HAP-1 (cell line): ENCODE measurements around the gene ZNF534.
"Not testable (repeated sequence)": the region's sequence is repeated elsewhere in the genome, so short reads cannot be mapped to it uniquely, and the experiment has no call there.

Experiments
- DNase-seq, 2 experiments: peaks; one replicate each; pipeline ENCODE4 v3.0.0-alpha.2; 2016 to 2020; ENCODE audit warnings: low spot score in 2 of 2
- H3K27me3 ChIP-seq: fragments of 250-450 bp; sonication (Bioruptor Pico); 2 replicates; pipeline ENCODE4 v1.5.1; 2020; ENCODE audit warnings: low read depth, mild to moderate bottlenecking, moderate library complexity
- H3K36me3 ChIP-seq: fragments of 250-450 bp; sonication (Bioruptor Pico); replicated peaks from 2 replicates; pipeline ENCODE4 v1.5.1; 2020; ENCODE audit warnings: mild to moderate bottlenecking
- H3K4me1 ChIP-seq: fragments of 250-450 bp; sonication (Bioruptor Pico); 2 replicates; pipeline ENCODE4 v1.5.1; 2020; ENCODE audit warnings: mild to moderate bottlenecking
- H3K4me3 ChIP-seq: fragments of 250-450 bp; sonication (Bioruptor Pico); 2 replicates; pipeline ENCODE4 v1.5.1; 2020; ENCODE audit warnings: mild to moderate bottlenecking, moderate library complexity
- H3K9me3 ChIP-seq: fragments of 250-450 bp; sonication (Bioruptor Pico); 2 replicates; pipeline ENCODE4 v1.5.1; 2020; ENCODE audit warnings: mild to moderate bottlenecking, moderate library complexity
- in situ Hi-C: fragments of 300-500 bp; cut with MboI; formaldehyde crosslinking; loops from 3 replicates; pipeline ENCODE4 v1.14.3; 2020; ENCODE audit warnings: low sequenced_read_pairs, inconsistent platforms, mixed read lengths

The ZNF534 gene

GRCh38 chr19:52474351-52475127 is 45.6 kb downstream of the ZNF534 start:
- Histone ChIP-seq H3K27me3 (no peaks in the 10 kb centered on the region), H3K4me3 (no peak overlapping the region), H3K9me3 (peaks cover 6% of the 10 kb centered on the region), H3K4me1 (no peaks in the 10 kb centered on the region), H3K36me3 (no peaks in the 10 kb centered on the region)
- in situ Hi-C loops: no loop called here
- no peak for DNase-seq

- H3K4me3 ChIP-seq, DNase-seq, H3K9me3 ChIP-seq, H3K36me3 ChIP-seq, H3K27me3 ChIP-seq, in situ Hi-C loops, H3K4me1 ChIP-seq: not testable (repeated sequence)
Observed at GRCh38 chr19:52484111-52484743, 55.3 kb downstream of the ZNF534 start.

DNA sequence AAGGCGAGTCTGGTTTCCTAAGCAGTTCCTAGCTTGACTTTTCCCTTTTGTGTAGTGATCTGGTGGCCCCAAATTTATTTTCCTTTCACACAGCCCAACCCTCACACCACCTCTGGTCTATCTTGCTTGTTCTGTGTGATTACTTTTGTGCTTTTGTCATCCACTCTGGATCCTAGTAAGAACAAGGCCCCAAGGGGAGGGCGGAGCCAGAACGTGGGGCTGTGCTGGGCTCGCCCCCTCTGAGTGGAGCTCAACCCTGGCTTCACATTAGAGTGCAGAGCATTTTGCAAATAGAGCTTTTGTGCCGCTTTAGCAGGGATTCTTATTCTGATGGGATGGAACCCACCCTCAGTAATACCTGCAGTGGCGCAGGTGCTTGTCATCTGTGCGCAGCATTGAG is 56.1 kb downstream of the ZNF534 start:
- H3K9me3 ChIP-seq, H3K4me1 ChIP-seq, H3K27me3 ChIP-seq, in situ Hi-C loops, DNase-seq, H3K4me3 ChIP-seq, H3K36me3 ChIP-seq: not testable (repeated sequence)

DNA sequence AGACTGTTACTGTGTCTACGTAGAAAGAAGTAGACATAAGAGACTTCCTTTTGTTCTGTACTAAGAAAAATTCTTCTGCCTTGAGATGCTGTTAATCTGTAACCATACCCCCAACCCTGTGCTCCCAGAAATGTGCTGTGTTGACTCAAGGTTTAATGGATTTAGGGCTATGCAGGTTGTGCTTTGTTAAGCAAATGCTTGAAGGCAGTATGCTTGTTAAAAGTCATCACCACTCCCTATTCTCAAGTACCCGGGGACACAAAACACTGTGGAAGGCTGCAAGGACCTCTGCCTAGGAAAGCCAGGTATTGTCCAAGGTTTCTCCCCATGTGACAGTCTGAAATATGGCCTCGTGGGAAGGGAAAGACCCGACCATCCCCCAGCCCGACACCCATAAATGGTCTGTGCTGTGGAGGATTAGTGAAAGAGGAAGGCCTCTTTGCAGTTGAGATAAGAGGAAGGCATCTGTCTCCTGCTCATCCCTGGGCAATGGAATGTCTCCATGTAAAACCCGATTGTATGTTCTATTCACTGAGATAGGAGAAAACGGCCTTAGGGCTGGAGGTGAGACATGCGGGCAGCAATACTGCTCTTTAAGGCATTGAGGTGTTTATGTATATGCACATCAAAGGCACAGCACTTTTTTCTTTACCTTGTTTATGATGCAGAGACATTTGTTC is 56.8 kb downstream of the ZNF534 start:
- H3K27me3 ChIP-seq, H3K9me3 ChIP-seq, H3K36me3 ChIP-seq, H3K4me3 ChIP-seq, in situ Hi-C loops, DNase-seq, H3K4me1 ChIP-seq: not testable (repeated sequence)

DNA sequence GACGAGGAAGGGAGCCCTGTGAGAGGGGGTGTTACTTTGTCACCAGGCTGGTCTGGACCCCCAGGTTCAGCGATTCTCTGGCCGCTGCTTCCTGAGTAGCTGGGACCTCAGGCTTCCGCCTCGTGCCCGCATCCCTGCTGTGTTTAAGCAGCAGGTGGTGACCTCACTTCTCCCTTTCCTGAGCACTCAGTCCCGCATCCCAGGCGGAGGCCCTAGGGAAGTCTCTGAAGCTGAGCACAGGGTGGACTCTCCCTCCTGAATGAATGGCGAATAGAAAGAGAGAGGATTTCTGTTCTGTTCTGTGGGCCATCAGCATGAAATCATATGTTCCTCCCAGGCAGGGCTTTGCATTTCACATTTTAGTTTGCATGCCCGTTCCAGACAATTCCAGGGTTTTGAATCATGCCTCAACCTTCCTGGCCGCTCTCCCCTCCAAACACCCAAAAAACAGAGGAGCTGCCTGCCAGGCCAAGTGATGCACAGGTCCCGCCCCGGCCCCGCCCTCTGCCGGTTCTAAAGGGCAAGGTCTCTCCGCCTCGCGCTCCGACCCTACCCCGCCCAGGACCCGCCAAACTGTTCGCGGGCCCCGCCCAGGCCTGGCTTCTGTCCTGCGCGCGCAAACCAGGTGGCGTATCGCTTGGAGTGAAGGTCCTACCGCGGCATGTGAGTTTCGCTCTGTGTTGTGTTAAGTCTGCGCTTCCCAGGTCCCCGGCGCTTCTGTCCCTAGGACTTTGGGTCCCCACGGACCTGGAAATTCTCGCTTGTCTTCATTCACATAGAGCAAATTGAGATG is 63.4 kb downstream of the ZNF534 start:
- DNase-seq: no peak
- Histone ChIP-seq H3K27me3 (no peaks in the 10 kb centered on the region), H3K4me1 (no peaks in the 10 kb centered on the region), H3K36me3 (no peaks in the 10 kb centered on the region), H3K9me3 (0 out of 2 replicates have a peak, but pooled peaks cover 2% of the 10 kb centered on the region), H3K4me3 (no peak overlapping the region)
- in situ Hi-C loops: no loop called here

DNA sequence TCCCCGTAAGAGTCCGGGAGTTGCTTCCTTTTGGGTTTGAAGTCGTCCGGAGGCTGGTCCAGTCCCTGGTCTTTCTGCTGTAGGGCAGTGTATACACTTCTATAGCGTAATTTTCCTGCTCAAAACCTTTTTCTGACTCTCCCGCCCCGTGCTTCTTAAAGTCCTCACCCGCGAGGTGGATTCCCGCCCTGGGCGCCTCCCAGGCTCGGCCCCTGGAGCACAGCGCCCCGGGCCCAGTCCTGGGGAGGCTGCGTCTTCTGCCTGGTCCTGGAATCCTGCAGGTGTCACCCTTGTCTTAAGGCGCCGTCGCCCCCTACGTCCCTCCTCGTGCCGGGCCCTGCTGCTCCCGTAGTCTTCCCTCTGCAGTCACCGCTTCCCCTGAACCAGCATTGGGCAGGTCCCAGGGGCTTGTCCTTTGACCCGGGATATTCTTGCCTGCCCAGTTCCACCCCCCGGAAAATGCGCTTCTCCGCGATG is 64.1 kb downstream of the ZNF534 start:
- in situ Hi-C loops: no loop called here
- no peak overlapping the region for H3K4me3 ChIP-seq
- DNase-seq: no peak
- no peaks in the 10 kb centered on the region for H3K27me3 ChIP-seq
- 0 out of 2 replicates have a peak, but pooled peaks cover 2% of the 10 kb centered on the region for H3K9me3 ChIP-seq
- H3K36me3 ChIP-seq: no peaks in the 10 kb centered on the region
- no peaks in the 10 kb centered on the region for H3K4me1 ChIP-seq

- Histone ChIP-seq H3K4me3 (no peak overlapping the region), H3K9me3 (0 out of 2 replicates have a peak, but pooled peaks cover 2% of the 10 kb centered on the region), H3K36me3 (no peaks in the 10 kb centered on the region), H3K27me3 (no peaks in the 10 kb centered on the region), H3K4me1 (no peaks in the 10 kb centered on the region)
- DNase-seq: no peak
- in situ Hi-C loops: no loop called here
Observed at GRCh38 chr19:52494518-52494917, 65.6 kb downstream of the ZNF534 start.

GRCh38 chr19:52498571-52498970 is 69.6 kb downstream of the ZNF534 start:
- Histone ChIP-seq H3K4me1 (no peaks in the 10 kb centered on the region), H3K4me3 (no peak overlapping the region), H3K9me3 (0 out of 2 replicates have a peak, but pooled peaks cover 2% of the 10 kb centered on the region), H3K36me3 (no peaks in the 10 kb centered on the region), H3K27me3 (no peaks in the 10 kb centered on the region)
- DNase-seq: no peak
- in situ Hi-C loops: no loop called here

DNA sequence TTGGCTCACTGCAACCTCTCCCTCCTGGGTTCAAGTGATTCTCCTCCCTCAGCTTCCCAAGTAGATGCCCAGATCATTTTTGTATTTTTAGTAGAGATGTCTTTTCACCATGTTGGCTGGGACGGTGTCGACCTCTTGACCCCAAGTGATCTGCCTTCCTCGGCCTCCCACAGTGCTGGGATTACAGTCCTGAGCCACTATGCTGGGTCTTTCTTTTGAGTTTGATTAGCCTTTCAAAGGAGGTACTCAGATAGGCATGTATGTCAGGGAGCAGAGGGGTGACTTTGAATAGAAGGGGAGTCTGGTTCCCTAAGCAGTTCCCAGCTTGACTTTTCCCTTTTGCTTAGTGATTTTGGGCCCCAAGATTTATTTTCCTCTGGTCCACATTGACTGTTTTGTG is 71.5 kb downstream of the ZNF534 start:
- H3K4me1 ChIP-seq, H3K9me3 ChIP-seq, H3K27me3 ChIP-seq, H3K4me3 ChIP-seq, in situ Hi-C loops, H3K36me3 ChIP-seq, DNase-seq: not testable (repeated sequence)

DNA sequence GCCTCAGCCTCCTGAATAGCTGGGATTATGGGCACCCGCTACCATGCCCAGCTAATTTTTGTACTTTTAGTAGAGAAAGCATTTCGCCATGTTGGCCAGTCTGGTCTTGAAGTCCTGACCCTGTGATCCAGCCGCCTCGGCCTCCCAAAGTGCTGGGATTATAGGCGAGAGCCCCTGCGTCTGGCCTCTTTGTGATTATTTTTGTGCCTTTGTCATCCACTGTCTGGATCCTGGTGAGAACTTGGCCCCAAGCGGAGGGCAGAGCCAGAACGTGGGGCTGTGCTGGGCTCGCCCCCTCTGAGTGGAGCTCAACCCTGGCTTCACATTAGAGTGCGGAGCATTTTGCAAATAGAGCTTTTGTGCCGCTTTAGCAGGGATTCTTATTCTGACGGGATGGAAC is 72.0 kb downstream of the ZNF534 start:
- H3K4me1 ChIP-seq, H3K36me3 ChIP-seq, H3K9me3 ChIP-seq, H3K27me3 ChIP-seq, H3K4me3 ChIP-seq, in situ Hi-C loops, DNase-seq: not testable (repeated sequence)
